Stimulated activated CD8-positive, alpha-beta memory T cell treated with anti-CD3 and anti-CD28 coated beads, Interleukin-4, amount 100 ng/mL, for 1 hour (primary cell): ENCODE results near the gene MMEL1.
"Not testable (repeated sequence)": the region's sequence is repeated elsewhere in the genome, so short reads cannot be mapped to it uniquely, and the experiment has no call there.

Experiments
- DNase-seq, 2 donors: peaks; one replicate each; pipeline ENCODE4 v3.0.0-alpha.2; 2020; ENCODE audit warnings: low read depth in 2 of 2, low spot score in 1 of 2

MMEL1 gene

GRCh38 chr1:2632561-2633361 lies at the start of gene MMEL1:
Gene MMEL1 (minus strand): TSS chr1:2633016. CDS start chr1:2629484, 3,532 bp downstream.
- no peak for DNase-seq

- DNase-seq, result not testable (repeated sequence)
These were observed 43.9 kb upstream of the MMEL1 start for GRCh38 chr1:2676726-2677125.

GRCh38 chr1:2671656-2672055 lies 38.8 kb upstream of the MMEL1 start:
- DNase-seq, result not testable (repeated sequence)

- not testable (repeated sequence) for DNase-seq
These were observed 27.0 kb upstream of the MMEL1 start for GRCh38 chr1:2659806-2660205.

GRCh38 chr1:2657909-2658308 lies 25.1 kb upstream of the MMEL1 start:
- not testable (repeated sequence) for DNase-seq

GRCh38 chr1:2657124-2657523 lies 24.3 kb upstream of the MMEL1 start:
- not testable (repeated sequence) for DNase-seq

- not testable (repeated sequence) for DNase-seq
These were observed 23.0 kb upstream of the MMEL1 start for GRCh38 chr1:2655598-2656434.

- not testable (repeated sequence) for DNase-seq
These were observed 21.7 kb upstream of the MMEL1 start for GRCh38 chr1:2654443-2654948.

- DNase-seq, result not testable (repeated sequence)
These were observed 21.1 kb upstream of the MMEL1 start for GRCh38 chr1:2653741-2654442.

- DNase-seq, result not testable (repeated sequence)
These were observed 20.2 kb upstream of the MMEL1 start for GRCh38 chr1:2652926-2653571.

- not testable (repeated sequence) for DNase-seq
These were observed 19.5 kb upstream of the MMEL1 start for GRCh38 chr1:2652152-2652925.

GRCh38 chr1:2650967-2651645 lies 18.3 kb upstream of the MMEL1 start:
- no peak for DNase-seq

- no peak for DNase-seq
These were observed 14.0 kb upstream of the MMEL1 start for GRCh38 chr1:2646837-2647236.

- DNase-seq, result no peak
These were observed 13.0 kb upstream of the MMEL1 start for GRCh38 chr1:2645776-2646175.

- no peak for DNase-seq
These were observed 12.3 kb upstream of the MMEL1 start for GRCh38 chr1:2645143-2645542.

GRCh38 chr1:2644591-2645101 lies 11.8 kb upstream of the MMEL1 start:
- DNase-seq, result no peak

- no peak for DNase-seq
These were observed 11.4 kb upstream of the MMEL1 start for GRCh38 chr1:2644171-2644570.

- DNase-seq, result no peak
These were observed 10.7 kb upstream of the MMEL1 start for GRCh38 chr1:2643414-2644077.
